Activated CD4-positive, alpha-beta T cell treated with anti-CD3 and anti-CD28 coated beads, Interleukin-2, amount 50 U/mL, for 48 hours (primary cell): ENCODE measurements around the gene ZRANB2.

Experiments
- DNase-seq, 2 experiments: peaks; one replicate each; pipeline ENCODE4 v3.0.0-alpha.2; 2020

Gene ZRANB2

GRCh38 chr1:71026093-71026492 lies 54.7 kb downstream of the ZRANB2 start:
- DNase-seq = no peak

- DNase-seq = no peak
Observed at GRCh38 chr1:71023515-71023914, 57.3 kb downstream of the ZRANB2 start.

- no peak for DNase-seq
Observed at GRCh38 chr1:71019233-71019969, 61.4 kb downstream of the ZRANB2 start.

- DNase-seq = no peak
Observed at GRCh38 chr1:71018791-71019190, 62.0 kb downstream of the ZRANB2 start.

- no peak for DNase-seq
Observed at GRCh38 chr1:71015745-71016144, 65.1 kb downstream of the ZRANB2 start.

DNA sequence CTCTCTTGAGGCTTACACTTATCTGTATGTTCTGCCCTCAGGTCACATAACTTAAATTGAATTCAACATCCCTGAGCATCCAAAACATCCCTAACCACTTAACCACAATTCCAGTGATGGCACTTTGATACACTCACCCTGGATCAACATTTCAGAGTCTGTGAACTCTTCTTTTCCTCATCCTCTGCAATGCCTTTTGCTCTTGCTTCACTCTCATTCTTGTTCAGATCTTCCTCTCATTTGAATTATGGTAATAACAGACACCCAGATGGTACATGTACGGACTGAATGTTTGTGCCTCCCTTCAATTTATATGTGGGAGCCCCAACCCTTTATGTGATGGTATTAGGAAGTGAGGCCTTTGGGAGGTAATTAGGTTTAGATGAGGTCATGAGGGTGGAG lies 66.7 kb downstream of the ZRANB2 start:
- DNase-seq = no peak
